Natural killer cell treated with Interleukin-12 subunit alpha and Interleukin-12 subunit beta and Interleukin-15 and Interleukin-18, amount 100 ng/mL, for 72 hours (primary cell): ENCODE data around the gene ULBP1. TPM values are rescaled to one million over a fixed set of nuclear protein-coding genes. Genes with fewer than 3 reads are reported as not detected.
"Not testable (repeated sequence)": the region's sequence is repeated elsewhere in the genome, so short reads cannot be mapped to it uniquely, and the experiment has no call there.

Experiments
- ATAC-seq, 2 donors: fragments of 150-1000 bp; cut with Tn5 transposase in 1 of 2; sonication (Bioruptor Pico), chemical (Tn5 transposase) in 1 of 2; 2 replicates each; pipeline ENCODE4 v1.10.0; 2021
- DNase-seq: peaks from one replicate; pipeline ENCODE4 v3.0.0; 2022; ENCODE audit warnings: low spot score
- H3K27ac Mint-ChIP-seq, 2 donors: 1 replicate in 1 of 2; 2 replicates in 1 of 2; pipeline ENCODE4 v1.8.0; 2022; ENCODE audit warnings: mixed read lengths in 2 of 2, mild to moderate bottlenecking in 1 of 2, moderate library complexity in 1 of 2
- H3K27me3 Mint-ChIP-seq, 2 donors: 1 replicate in 1 of 2; 2 replicates in 1 of 2; pipeline ENCODE4 v1.8.0; 2022; ENCODE audit warnings: mixed read lengths in 2 of 2
- H3K36me3 Mint-ChIP-seq: one replicate; pipeline ENCODE4 v1.8.0; 2022; ENCODE audit warnings: mixed read lengths
- H3K4me1 Mint-ChIP-seq, 2 donors: 1 replicate in 1 of 2; 2 replicates in 1 of 2; pipeline ENCODE4 v1.8.0; 2022; ENCODE audit warnings: low read depth in 2 of 2, mixed read lengths in 2 of 2, mild to moderate bottlenecking in 1 of 2
- H3K4me3 Mint-ChIP-seq: one replicate; pipeline ENCODE4 v1.8.0; 2022; ENCODE audit warnings: mixed read lengths
- H3K9me3 Mint-ChIP-seq: 2 replicates; pipeline ENCODE4 v1.8.0; 2022; ENCODE audit warnings: mixed read lengths
- total RNA-seq, 2 donors: library from RNA; stranded (reverse); gene quantifications; one replicate each; pipeline ENCODE4 v1.2.3, GENCODE V29; 2022

The ULBP1 gene
- total RNA-seq, 2 donors from 2014 or later, result 0.31 to 1.5 TPM

DNA sequence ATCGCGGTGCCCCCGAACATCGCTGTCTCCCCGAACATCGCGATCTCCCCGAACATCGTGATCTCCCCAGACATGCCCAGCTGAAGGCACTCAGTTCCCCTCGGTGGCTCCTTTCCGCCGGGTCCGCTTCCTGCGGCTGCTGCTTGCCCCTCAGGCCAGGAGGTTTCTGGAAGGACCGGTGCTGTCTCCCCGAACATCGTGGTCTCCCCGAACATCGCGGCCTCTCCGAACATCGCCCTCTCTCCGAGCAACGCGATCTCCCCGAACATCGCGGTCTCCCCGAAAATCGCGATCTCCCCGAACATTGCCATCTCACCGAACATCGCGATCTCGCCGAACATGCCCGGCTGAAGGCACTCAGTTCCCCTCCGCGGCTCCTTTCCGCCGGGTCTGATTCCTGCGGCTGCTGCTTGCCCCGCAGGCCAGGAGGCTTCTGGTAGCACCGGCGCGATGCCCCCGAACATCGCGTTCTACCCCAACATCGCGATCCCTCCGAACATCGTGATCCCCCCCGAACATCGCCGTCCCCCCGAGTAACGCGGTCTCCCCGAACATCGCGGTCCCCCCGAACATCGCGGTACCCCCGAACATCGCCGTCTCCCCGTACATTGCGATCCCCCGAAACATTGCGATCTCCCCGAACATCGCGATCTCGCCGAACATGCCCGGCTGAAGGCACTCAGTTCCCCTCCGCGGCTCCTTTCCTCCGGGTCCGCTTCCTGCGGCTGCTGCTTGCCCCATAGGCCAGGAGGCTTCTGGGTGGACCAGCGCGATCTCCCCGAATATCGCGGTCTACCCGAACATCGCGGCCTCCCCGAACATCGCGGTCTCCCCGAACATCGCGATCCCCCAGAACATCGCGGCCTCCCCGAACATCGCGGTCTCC, 808 bp downstream of the ULBP1 start:
- Mint-ChIP-seq H3K4me1 (peaks cover 29% of the 10 kb centered on the region in 2 donors), H3K9me3 (no peaks in the 10 kb centered on the region), H3K36me3 (no peaks in the 10 kb centered on the region), H3K4me3 (peak overlapping the region; percentile 93), H3K27me3 (peaks cover 59 to 79% of the 10 kb centered on the region in 2 donors), H3K27ac (peak overlapping the region; percentile 65 to 76)
- DNase-seq, result no peak
- ATAC-seq, result peak in 1 of 2 donors; percentile 2

DNA sequence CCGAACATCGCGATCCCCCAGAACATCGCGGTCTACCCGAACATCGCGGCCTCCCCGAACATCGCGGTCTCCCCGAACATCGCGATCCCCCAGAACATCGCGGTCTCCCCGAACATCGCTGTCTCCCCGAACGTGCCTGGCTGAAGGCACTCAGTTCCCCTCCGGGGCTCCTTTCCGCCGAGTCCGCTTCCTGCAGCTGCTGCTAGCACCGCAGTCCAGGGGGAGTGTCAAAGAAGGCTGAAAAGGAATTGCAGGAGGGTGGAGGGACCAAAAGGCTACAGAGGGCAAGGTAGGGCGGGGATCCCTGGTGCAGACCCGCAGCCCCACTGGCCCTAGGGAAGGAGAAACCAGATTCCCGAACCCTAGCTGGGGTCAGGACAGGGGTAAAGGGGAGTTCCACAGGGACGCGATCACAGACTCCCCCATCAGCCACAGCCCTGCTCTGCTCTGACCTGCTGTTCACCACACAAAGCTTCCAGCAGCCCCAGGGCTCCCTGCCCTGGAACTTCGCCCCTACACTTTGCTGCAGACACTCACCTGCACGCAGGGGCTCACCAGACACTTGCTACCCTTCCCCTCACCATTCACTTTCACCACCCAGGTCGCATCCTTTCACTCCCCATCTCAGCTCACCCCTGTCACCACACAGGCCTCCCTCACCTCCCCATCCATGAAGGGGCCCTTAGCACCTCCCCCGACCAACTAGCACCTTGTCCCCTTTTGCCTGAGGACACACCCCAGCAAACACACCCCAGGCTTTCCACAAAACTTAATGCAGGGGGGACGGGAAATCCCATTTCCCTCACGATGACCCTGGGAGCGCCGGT, 1.7 kb downstream of the ULBP1 start:
- H3K27ac Mint-ChIP-seq, result peak overlapping the region; percentile 65 to 76
- H3K27me3 Mint-ChIP-seq, result peaks cover 65 to 82% of the 10 kb centered on the region in 2 donors
- peaks cover 29% of the 10 kb centered on the region in 2 donors for H3K4me1 Mint-ChIP-seq
- H3K4me3 Mint-ChIP-seq, result peak overlapping the region; percentile 93
- ATAC-seq (no peak), DNase-seq (no peak)
- H3K9me3 Mint-ChIP-seq, result no peaks in the 10 kb centered on the region
- no peaks in the 10 kb centered on the region for H3K36me3 Mint-ChIP-seq

DNA sequence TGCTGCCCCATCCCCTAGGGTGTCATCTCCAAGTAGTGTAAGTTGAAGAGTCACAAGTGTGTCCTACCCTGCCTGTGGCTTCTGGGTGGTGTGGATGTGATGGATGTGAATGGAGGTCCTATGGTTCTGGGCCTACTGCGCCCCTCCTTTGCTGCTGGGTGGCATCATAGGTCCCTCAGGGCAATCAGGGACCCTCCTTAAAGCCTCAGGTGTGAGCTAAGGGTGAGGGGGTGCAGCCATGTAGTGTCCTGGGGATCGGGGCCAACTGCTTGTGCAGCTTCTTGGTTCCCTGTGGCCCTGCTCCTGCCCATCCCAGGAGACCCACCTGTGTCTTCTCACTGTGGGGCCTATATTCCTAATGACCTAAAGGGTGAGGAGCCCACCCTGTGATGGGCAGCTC, 2.6 kb downstream of the ULBP1 start:
- not testable (repeated sequence) for H3K9me3 Mint-ChIP-seq, ATAC-seq, H3K36me3 Mint-ChIP-seq, DNase-seq, H3K27ac Mint-ChIP-seq
- Mint-ChIP-seq H3K27me3 (peaks cover 61 to 77% of the 10 kb centered on the region in 2 donors), H3K4me1 (peaks cover 29% of the 10 kb centered on the region in 2 donors), H3K4me3 (peak overlapping the region; percentile 93)

DNA sequence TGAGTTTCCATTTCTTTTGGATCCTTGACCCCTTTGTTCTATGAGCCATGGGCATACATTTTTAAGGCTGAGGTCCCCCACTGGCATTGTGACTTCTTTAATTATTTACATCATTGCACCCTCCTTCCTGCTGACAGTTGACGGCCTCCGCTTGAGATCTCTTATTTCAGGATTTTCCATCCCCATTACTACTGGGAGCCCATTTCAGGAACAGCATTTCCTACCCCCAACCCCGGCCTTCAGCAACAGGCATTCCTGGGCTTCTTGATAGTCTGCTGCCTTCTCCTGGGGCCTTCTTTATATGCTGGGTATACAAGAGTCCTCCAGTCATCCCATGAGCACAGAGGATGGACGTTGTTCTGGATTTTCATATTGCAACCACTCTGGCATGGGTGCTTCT, 3.8 kb downstream of the ULBP1 start:
- Mint-ChIP-seq H3K4me1 (peaks cover 29% of the 10 kb centered on the region in 2 donors), H3K27ac (no peak overlapping the region), H3K27me3 (peaks cover 54 to 73% of the 10 kb centered on the region in 2 donors)

DNA sequence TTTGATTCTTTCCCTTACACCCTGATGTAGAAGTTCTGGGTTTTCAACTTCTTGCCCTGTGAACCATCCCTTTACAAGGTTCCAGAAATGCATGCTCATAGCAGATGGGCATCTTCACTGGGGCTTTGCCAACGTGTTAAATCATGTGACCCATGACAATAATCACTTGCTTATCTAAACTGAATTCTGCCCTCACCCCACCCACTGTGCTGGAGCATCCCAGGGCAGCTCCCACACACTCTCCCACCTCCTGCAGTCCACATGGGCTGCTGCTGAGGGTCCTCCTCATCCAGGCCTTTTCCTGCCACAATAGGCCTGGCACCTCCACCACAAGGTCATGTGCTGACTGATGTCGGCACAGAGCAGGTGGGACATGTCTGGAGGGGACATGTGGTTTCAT, 4.3 kb downstream of the ULBP1 start:
- Mint-ChIP-seq H3K4me1 (peaks cover 27 to 28% of the 10 kb centered on the region in 2 donors), H3K27me3 (peaks cover 52 to 73% of the 10 kb centered on the region in 2 donors)
- DNase-seq, H3K4me3 Mint-ChIP-seq, H3K27ac Mint-ChIP-seq, ATAC-seq, H3K36me3 Mint-ChIP-seq, H3K9me3 Mint-ChIP-seq: not testable (repeated sequence)

More for the DNA sequence above, 3.8 kb downstream of the ULBP1 start:
- DNase-seq (no peak), ATAC-seq (no peak)
- H3K36me3 Mint-ChIP-seq, result no peaks in the 10 kb centered on the region
- no peaks in the 10 kb centered on the region for H3K9me3 Mint-ChIP-seq
- no peak overlapping the region for H3K4me3 Mint-ChIP-seq

DNA sequence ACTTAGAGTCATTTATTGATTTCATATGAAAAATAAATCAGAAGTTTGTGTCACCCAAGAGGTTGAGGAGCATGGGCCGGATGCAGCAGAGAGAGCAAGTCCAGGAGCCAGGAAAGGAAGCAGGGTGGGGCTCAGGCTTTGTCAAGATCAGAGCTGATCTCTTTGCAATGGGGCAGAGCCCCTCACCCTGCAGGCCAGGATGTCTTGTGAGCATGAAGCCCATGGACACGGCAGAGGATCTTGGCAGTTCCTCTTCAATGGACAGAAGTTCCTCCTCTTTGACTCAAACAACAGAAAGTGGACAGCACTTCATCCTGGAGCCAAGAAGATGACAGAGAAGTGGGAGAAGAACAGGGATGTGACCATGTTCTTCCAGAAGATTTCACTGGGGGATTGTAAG, 5.2 kb downstream of the ULBP1 start:
- H3K27ac Mint-ChIP-seq, H3K9me3 Mint-ChIP-seq, H3K36me3 Mint-ChIP-seq, DNase-seq, ATAC-seq, H3K4me3 Mint-ChIP-seq: not testable (repeated sequence)
- Mint-ChIP-seq H3K27me3 (peaks cover 53 to 75% of the 10 kb centered on the region in 2 donors), H3K4me1 (peaks cover 20% of the 10 kb centered on the region in 2 donors)

DNA sequence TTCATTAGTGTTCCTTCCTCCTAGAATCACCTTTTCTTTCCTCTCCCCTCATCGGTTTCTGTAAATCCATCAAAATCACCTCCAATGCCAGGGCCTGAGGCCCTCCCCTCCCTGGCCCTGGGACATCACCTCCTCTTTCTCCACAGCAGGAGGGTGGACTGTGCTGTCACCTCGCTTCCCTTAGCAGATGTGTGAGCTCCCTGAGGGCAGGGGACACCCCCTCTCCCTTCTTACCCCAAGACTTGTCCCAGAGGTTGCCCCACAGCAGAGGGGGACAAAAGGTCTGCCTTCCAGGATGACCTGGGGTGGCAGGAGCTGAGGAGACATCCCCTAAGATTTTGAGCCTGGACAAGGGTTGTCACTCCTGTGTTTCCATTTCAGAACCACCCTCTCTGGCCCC, 5.9 kb downstream of the ULBP1 start:
- peaks cover 15 to 17% of the 10 kb centered on the region in 2 donors for H3K4me1 Mint-ChIP-seq
- H3K36me3 Mint-ChIP-seq, result no peaks in the 10 kb centered on the region
- DNase-seq (no peak), ATAC-seq (no peak)
- H3K27ac Mint-ChIP-seq, result no peak overlapping the region
- peaks cover 56 to 76% of the 10 kb centered on the region in 2 donors for H3K27me3 Mint-ChIP-seq
- no peak overlapping the region for H3K4me3 Mint-ChIP-seq
- no peaks in the 10 kb centered on the region for H3K9me3 Mint-ChIP-seq

DNA sequence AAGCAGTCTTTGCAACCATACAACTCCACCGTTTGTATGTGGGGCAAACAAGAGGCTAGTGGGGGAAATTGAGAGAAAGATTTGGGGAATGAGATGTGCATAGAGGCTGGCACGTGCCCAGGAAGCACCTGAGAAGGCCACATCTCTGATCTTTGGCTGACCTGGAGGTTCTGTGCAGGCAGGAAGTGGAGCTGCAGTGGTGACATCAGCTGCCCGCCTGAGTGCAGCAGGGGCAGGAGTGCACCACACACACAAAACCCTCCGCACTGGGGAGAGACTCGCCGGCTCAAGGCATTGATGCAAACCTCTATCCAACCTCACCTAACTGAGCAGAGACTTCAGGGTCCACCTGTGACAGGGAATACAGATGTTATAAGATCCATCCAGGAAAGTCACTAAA, 10.7 kb downstream of the ULBP1 start:
- H3K9me3 Mint-ChIP-seq, H3K4me1 Mint-ChIP-seq, H3K4me3 Mint-ChIP-seq, DNase-seq, H3K27ac Mint-ChIP-seq, H3K36me3 Mint-ChIP-seq: not testable (repeated sequence)
- ATAC-seq, result peak in 1 of 2 donors; percentile 36
- peaks cover 63 to 78% of the 10 kb centered on the region in 2 donors for H3K27me3 Mint-ChIP-seq

DNA sequence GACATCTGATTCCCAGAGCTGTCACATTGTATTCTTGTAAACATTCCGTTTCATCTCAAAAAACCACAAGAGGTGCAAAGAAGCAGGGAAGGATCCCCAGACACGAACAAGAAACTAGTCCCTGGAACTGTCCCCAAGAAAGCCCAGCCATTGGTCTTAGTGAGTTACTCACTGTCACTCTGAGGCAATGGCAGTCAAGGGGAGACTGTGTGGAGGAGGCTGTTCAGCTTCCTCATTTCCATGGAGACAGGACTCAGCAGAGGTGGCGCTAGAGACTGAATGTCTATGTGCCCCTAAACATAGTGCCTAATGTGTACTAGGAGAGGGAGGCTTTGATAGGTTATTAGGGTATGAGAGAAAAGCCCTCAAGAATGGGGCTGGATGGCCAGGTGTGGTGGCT, 11.1 kb downstream of the ULBP1 start:
- H3K27me3 Mint-ChIP-seq, result peaks cover 60 to 78% of the 10 kb centered on the region in 2 donors
- DNase-seq, result no peak
- no peak overlapping the region for H3K4me3 Mint-ChIP-seq
- H3K36me3 Mint-ChIP-seq, result no peaks in the 10 kb centered on the region
- H3K4me1 Mint-ChIP-seq, result peaks cover 0 to 2% of the 10 kb centered on the region in 2 donors
- no peaks in the 10 kb centered on the region for H3K9me3 Mint-ChIP-seq
- ATAC-seq, result no peak
- no peak overlapping the region for H3K27ac Mint-ChIP-seq

DNA sequence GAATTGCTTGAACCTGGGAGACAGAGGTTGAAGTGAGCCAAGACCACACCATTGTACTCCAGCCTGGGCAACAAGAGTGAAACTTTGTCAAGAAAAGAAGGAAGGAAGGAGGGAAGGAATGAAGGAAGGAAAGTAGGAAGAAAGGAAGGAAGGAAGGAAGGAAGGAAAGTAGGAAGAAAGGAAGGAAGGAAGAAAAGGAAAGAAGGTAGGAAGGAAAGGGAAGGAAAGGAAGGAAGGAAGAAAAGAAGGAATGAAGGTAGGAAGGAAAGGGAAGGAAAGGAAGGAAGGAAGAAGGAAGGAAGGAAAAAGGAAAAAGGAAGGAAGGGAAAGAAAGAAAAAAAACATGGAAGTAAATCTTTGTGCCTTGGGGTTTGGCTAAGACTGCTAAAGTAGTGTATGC, 11.7 kb downstream of the ULBP1 start:
- no peak overlapping the region for H3K27ac Mint-ChIP-seq
- no peak overlapping the region for H3K4me3 Mint-ChIP-seq
- no peaks in the 10 kb centered on the region for H3K9me3 Mint-ChIP-seq
- ATAC-seq (no peak), DNase-seq (no peak)
- peaks cover 0 to 2% of the 10 kb centered on the region in 2 donors for H3K4me1 Mint-ChIP-seq
- H3K27me3 Mint-ChIP-seq, result peaks cover 55 to 78% of the 10 kb centered on the region in 2 donors
- no peaks in the 10 kb centered on the region for H3K36me3 Mint-ChIP-seq

DNA sequence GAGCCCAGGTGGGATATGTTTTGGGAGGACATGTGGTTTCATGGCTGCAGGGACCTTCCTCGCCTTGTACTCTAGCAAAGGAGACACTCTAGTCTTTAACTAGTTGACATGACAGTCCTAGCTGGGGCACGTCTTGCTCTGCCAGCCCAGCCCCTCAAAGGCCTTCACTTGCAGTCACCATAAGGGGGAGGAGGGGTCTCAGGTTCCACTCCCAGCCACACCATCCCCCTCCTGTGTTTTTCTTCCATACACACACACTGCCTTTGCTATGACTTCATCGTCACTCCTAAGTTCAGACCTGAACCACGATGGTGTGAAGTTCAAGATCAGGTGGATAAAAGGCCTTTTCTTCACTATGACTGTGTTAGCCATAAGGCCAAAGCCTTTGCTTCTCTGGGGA, 13.5 kb downstream of the ULBP1 start:
- H3K9me3 Mint-ChIP-seq, result no peaks in the 10 kb centered on the region
- DNase-seq (no peak), ATAC-seq (peak in 1 of 2 donors; percentile 24)
- peaks cover 64 to 91% of the 10 kb centered on the region in 2 donors for H3K27me3 Mint-ChIP-seq
- H3K36me3 Mint-ChIP-seq, result no peaks in the 10 kb centered on the region
- peaks cover 7 to 10% of the 10 kb centered on the region in 2 donors for H3K4me1 Mint-ChIP-seq
- H3K4me3 Mint-ChIP-seq, result no peak overlapping the region
- no peak overlapping the region for H3K27ac Mint-ChIP-seq

DNA sequence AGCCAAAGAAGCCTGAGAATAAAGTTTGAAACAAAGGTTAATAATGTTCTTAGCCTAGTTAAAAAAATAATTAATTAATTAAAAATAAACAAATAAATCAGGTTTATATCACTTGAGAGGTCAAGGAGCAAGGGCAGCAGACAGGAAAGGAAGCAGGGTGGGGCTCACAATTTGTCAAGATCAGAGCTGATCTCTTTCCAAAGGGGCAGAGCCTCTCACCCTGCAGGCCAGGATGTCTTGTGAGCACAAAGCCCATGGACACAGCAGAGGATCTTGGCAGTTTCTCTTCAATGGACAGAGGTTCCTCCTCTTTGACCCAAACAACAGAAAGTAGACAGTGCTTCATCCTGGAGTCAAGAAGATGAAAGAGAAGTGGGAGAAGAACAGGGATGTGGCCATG, 14.9 kb downstream of the ULBP1 start:
- Mint-ChIP-seq H3K4me3 (no peak overlapping the region), H3K4me1 (peaks cover 7 to 10% of the 10 kb centered on the region in 2 donors), H3K27me3 (peaks cover 67 to 94% of the 10 kb centered on the region in 2 donors), H3K36me3 (no peaks in the 10 kb centered on the region), H3K9me3 (no peaks in the 10 kb centered on the region), H3K27ac (no peak overlapping the region)
- ATAC-seq (no peak), DNase-seq (no peak)

DNA sequence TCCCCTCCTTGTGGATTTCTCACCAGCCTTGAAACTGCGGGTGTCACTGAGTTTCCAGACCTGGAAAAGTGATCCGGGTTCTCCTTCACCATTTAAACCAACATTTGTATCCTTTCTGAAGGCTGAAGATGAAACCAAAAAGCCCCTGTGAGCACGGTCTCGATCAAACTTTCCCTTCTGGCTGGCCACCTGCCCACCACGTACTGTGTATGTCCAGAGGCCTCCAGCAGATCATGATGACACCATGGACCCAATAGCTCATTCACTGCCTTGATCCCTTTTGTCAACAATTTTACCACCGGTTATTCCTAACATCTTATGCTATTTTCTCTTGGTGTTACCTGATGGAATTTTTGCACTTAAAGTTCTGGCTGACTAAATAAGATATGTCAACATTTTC, 15.6 kb downstream of the ULBP1 start:
- Mint-ChIP-seq H3K27ac (no peak overlapping the region), H3K27me3 (peaks cover 64 to 94% of the 10 kb centered on the region in 2 donors), H3K4me3 (no peak overlapping the region), H3K9me3 (no peaks in the 10 kb centered on the region), H3K4me1 (peaks cover 7 to 10% of the 10 kb centered on the region in 2 donors), H3K36me3 (peaks cover 2% of the 10 kb centered on the region)
- ATAC-seq (no peak), DNase-seq (no peak)

DNA sequence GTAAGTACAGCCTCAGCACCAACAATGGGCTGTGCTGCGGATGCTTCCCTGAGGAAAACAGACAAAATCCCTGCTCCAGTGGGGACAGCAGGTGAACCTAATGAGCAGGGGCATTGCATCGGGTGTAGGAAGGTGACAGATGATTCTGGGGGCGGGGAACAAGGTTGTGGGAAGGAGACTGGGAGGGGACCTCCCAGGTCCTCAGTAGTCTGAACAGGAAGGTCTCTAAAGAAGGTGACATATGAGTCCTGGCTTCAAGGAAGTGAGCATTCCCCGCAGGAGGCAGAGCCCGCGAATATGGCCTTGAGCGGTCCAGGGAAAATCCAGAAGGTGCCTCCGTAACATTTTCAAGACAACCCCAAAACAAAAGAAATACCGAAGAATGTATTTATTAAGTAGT, 19.4 kb downstream of the ULBP1 start:
- H3K9me3 Mint-ChIP-seq, result peaks cover under 1% of the 10 kb centered on the region
- H3K36me3 Mint-ChIP-seq, result peaks cover 7% of the 10 kb centered on the region
- H3K27me3 Mint-ChIP-seq, result peaks cover 58 to 90% of the 10 kb centered on the region in 2 donors
- H3K27ac Mint-ChIP-seq, result no peak overlapping the region
- no peak for ATAC-seq
- H3K4me3 Mint-ChIP-seq, result no peak overlapping the region
- H3K4me1 Mint-ChIP-seq, result peaks cover 7 to 11% of the 10 kb centered on the region in 2 donors
- DNase-seq, result no peak
